GM19463 (cell line): ENCODE measurements around the gene RPS8.
"Not testable (repeated sequence)": the region's sequence is repeated elsewhere in the genome, so short reads cannot be mapped to it uniquely, and the experiment has no call there.

Experiments used
- ATAC-seq: cut with Tn5 transposase; IDR thresholded peaks from one replicate; pipeline ENCODE4 v1.9.1; 2021; ENCODE audit warnings: mild to moderate bottlenecking, moderate library complexity; ENCODE audit not compliant: unreplicated experiment

Gene RPS8

GRCh38 chr1:44775078-44775929, at the start of gene RPS8:
TSS of gene RPS8 (plus strand) at chr1:44775540. CDS start at chr1:44775597, 57 bp downstream.
- peak; percentile 77 for ATAC-seq

- ATAC-seq, result peak; percentile 70
Measured at GRCh38 chr1:44730741-44731512, 44.4 kb upstream of the RPS8 start, which contains the start of gene RNU5D-1. TSS of gene RNU5D-1 (minus strand) at chr1:44731170.

- ATAC-seq, result no peak
Measured at GRCh38 chr1:44733365-44733764, 42.0 kb upstream of the RPS8 start.

GRCh38 chr1:44733784-44734183, 41.6 kb upstream of the RPS8 start:
- no peak for ATAC-seq

- ATAC-seq, result no peak
Measured at GRCh38 chr1:44735992-44736391, 39.3 kb upstream of the RPS8 start.

- ATAC-seq, result not testable (repeated sequence)
Measured at GRCh38 chr1:44738953-44739306, 36.4 kb upstream of the RPS8 start.

GRCh38 chr1:44739307-44740178, 35.8 kb upstream of the RPS8 start, which contains the start of gene KIF2C:
TSS of gene KIF2C (plus strand) at chr1:44739837. CDS start at chr1:44739933, 96 bp downstream.
- ATAC-seq, result peak; percentile 98

GRCh38 chr1:44740179-44740617, 35.1 kb upstream of the RPS8 start:
- ATAC-seq, result no peak

- no peak for ATAC-seq
Measured at GRCh38 chr1:44743211-44743610, 32.1 kb upstream of the RPS8 start.

- no peak for ATAC-seq
Measured at GRCh38 chr1:44747878-44748277, 27.5 kb upstream of the RPS8 start.

- no peak for ATAC-seq
Measured at GRCh38 chr1:44757420-44757819, 17.9 kb upstream of the RPS8 start.

- no peak for ATAC-seq
Measured at GRCh38 chr1:44759077-44759476, 16.3 kb upstream of the RPS8 start.

GRCh38 chr1:44760876-44761275, 14.5 kb upstream of the RPS8 start:
- no peak for ATAC-seq

- ATAC-seq, result not testable (repeated sequence)
Measured at GRCh38 chr1:44766421-44766820, 8.9 kb upstream of the RPS8 start.

- ATAC-seq, result peak; percentile 21
Measured at GRCh38 chr1:44775930-44776729, 790 bp downstream of the RPS8 start.

GRCh38 chr1:44776730-44777068, 1.4 kb downstream of the RPS8 start:
- no peak for ATAC-seq

- ATAC-seq, result no peak
Measured at GRCh38 chr1:44777547-44777946, 2.2 kb downstream of the RPS8 start.

GRCh38 chr1:44777969-44778635, 2.8 kb downstream of the RPS8 start:
- ATAC-seq, result no peak

GRCh38 chr1:44778705-44779576, 3.6 kb downstream of the RPS8 start:
- ATAC-seq, result no peak
